CD4-positive, alpha-beta T cell treated with Interleukin-15 for 4 hours (primary cell): Measurements from ENCODE around the gene CECR2.
"Not testable (repeated sequence)": the region's sequence is repeated elsewhere in the genome, so short reads cannot be mapped to it uniquely, and the experiment has no call there.

Experiments
- DNase-seq: peaks from one replicate; pipeline ENCODE4 v3.0.0-alpha.2; 2020; ENCODE audit warnings: low spot score

Gene CECR2

DNA sequence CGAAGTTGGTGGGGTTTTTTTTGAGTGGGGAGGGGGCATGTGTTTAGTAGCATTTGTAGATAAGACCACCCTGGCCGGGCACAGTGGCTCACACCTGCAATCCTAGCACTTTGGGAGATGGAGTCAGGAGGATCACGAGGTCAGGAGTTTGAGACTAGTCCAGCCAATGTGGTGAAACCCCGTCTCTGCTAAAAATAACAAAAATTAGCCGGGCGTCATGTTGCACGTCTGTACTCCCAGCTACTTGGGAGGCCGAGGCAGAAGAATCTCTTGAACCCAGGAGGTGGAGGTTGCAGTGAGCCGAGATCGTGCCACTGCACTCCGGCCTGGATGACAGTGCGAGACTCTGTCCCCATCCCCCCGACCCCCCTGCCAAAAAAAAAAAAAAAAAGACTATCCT is 34.6 kb downstream of the CECR2 start:
- no peak for DNase-seq

DNA sequence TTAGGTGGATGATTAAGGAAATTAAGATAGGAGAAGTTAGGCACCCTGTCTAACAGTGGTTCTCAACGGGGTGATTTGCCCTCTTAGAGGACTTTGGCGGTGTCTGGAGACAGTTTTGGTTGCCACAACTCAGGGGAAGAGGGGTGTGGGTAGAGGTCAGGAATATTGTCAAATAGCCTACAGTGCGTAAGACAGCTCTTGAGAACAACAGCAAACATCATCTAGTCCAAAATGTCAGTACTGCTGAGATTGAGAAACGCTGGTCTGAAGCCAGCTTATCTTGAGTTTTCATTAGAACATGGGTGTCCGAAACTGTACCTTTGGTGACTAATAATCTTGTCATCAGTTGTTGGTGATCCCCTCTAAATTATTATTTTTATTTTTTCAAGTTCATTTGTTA is 38.4 kb downstream of the CECR2 start:
- DNase-seq, result no peak

DNA sequence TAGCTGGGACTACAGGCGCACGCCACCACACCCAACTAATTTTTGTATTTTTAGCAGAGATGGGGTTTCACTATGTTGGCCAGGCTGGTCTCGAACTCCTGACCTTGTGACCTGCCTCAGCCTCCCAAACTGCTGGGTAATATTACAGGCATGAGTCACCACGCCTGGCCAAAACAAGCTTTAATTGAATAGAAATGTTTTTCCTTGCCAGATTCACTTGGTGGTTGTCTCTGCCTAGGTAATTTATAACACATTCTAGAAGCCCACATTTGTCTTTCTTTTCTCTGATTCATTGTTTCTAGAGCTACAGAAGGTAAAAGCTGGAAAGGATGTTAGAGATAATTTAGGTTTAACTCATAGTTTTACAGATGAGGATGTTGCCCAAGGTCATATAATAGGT is 41.3 kb downstream of the CECR2 start:
- no peak for DNase-seq

DNA sequence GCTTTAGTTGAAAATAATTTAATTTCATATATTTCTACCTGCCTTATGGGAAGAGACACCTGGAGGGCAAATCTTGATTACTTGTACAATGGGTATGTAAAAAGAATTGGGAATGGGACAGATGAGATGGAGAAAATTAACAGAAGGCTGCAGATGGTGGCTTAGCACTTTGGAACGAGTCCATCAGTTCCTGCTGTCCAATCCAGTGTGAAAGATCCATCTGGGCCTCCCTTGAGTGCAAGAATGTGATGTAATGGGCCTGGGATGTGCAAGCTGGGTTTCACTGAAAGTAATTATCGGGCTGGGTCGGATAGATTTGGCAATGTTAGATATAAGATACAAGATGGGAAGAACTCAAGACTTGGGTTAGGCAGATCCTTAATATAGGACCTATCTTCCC is 42.0 kb downstream of the CECR2 start:
- no peak for DNase-seq

DNA sequence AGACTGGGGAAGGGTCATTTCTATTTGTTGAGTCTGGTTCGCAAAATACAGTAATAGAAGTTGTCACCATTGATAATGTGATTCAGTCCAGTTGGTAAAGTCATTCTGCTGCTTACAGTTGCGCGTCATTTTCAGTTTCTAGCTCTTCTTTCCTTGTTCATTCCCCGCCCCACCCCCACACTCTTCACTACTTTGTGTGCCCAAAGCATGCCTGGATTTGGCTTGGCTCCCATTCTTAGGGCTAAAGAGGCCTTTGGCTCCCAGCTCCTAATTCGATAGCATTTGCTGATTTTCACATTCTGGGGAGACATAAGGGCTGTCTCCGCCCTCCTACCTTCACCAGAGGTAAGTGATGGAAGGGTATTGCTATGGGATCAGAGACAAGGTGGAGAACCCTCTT is 43.0 kb downstream of the CECR2 start:
- no peak for DNase-seq

DNA sequence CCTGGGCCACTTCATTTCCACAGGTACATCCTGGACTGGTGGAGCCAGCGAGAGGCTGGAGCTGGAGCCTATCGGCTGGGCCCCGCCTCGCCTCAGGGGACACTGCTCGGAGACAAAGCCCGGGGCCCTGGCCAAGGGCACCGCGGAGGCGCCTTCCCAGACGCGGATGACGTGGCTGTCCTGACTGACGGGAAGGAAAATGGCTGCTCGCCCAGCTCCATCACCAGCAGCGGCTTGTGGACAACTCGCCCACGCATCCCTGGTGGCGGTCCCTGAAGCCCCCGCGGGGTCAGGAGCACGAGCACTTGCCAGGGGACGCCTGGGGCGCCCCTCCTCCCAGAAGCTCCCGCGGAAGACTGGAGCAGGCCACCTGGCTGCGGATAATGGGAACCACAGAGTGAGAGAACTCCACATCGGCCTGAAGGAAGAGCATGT is 49.6 kb downstream of the CECR2 start:
- DNase-seq, result no peak

DNA sequence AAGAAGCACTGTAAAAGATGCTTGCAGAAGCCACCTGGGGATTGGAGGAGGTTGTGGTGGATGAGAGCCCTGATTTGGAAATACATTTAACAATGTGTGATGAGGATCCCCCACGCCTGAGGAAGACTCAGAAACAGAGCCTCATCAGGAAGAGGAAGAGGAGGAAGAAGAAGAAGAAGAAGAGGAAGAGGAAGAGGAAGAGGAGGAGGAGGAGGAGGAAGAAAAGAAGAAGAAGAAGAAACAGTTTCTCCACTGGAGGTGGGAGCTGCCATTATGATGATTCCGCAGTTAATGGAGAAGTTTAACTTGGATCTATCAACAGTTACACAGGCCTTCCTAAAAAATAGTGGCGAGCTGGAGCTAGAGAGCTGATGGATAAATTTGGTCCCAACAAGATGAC is 50.1 kb downstream of the CECR2 start:
- no peak for DNase-seq

DNA sequence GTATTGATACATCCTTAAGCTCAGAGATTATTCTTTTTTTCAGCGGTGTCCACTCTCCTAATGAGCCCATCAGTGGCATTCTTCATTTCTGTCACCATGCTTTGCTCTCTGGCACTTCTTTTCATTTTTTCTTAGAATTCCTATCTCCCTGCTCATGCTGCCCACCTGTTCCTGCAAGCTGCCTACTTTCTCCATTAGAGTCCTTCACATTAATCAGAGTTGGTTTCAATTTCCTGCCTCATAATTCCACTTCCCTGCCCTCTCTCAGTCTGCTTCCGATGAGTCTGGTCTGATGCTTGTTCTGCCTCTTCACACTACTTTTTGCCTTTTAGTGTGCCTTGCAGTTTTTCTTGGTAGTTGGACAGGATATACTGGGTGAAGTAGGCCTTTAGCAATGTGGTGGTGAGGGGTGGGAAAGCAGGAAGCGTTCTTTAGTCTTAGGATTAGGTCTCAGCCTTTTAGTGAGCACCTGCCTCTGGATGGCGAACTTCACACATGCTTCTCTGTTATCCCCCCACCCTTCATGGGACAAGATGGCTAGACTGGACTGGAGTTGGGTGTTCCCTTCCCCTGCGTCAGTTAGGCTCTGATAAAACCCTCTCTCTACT is 53.6 kb downstream of the CECR2 start:
- no peak for DNase-seq

DNA sequence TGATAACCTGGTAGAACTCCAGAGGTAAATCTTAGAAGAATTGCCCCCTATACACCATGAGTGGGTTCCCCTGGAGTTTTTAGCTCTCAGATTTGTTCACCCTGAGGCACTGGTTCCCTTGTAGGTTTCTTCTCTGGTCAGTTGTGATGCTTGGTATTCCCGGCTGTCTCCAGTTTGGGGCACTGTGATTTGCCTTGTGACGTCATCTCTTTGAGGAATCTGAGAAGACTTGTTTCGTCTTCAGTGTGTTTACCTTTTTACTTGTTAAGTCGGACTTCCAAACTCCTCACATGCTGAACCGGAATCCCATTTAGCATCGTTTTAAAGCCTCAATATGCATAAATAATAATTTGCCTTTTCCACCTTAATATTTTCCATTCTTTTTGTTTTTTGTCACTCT is 54.4 kb downstream of the CECR2 start:
- no peak for DNase-seq

DNA sequence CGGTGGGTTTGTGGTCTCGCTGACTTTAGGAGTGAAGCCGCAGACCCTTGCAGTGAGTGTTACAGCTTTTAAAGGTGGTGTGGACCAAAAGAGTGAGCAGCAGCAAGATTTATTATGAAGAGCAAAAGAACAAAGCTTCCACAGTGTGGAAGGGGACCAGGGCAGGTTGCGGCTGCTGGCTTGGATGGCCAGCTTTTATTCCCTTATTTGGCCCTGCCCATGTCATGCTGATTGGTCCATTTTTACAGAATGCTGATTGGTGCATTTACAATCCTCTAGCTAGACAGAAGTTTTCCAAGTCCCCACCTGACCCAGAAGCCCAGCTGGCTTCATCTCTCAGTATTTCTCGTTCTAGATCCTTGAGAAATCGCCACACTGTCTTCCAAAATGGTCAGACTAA is 58.3 kb downstream of the CECR2 start:
- not testable (repeated sequence) for DNase-seq

DNA sequence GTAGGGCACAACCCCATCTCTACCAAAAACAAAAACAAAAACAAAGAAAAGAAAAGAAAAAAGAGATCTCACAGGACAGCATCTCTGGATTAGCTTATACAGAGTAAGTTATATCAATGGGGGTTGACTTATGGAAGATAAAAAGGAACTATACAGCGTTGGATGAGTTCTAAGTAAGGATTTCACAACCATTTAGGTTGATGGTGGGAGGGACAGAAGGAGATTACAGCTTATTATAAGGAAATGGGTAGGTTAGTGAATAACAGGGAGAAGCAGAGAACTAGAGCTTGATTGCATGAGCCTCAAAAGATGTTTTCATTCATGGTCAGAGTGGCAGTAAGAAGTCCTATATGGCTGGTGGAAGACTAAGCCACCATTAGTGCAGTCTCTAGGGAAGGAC is 60.3 kb downstream of the CECR2 start:
- DNase-seq, result no peak

DNA sequence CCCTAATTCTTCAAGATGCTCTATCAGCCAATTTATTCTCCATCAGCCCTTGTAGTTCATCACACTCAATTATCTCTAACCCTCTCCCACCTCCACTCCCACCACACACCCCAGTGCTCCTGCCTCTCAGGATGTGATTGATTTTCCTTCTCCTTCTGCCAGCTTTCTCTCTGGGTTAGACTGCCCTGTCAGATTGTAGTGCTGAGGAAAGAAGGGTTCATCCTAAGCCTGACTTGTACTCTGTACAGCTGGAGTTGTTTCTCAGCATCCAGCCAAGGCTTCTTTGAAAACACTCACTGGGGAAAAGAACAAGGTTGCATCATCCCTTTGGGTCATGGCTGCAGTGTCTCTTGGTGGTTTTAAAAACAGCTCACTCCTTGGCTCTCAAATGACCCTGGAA is 61.2 kb downstream of the CECR2 start:
- no peak for DNase-seq

DNA sequence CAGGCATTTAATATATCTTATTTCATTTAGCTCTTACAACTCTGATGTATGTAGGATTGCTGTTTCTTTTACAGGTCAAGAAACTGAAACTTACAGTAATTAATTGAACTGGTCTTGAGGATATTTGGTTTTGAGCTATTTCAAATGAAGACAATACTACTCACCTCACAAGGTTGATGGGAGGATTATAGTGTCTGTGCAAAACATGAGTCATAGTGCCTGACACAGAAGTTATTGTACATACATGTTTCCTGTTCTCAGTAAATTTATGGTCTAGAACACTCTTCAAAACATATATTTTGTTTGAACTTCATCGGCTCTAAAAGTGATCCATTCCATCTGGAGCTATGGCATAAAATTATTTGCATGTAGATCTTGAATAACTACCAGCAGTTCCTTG is 61.9 kb downstream of the CECR2 start:
- no peak for DNase-seq

DNA sequence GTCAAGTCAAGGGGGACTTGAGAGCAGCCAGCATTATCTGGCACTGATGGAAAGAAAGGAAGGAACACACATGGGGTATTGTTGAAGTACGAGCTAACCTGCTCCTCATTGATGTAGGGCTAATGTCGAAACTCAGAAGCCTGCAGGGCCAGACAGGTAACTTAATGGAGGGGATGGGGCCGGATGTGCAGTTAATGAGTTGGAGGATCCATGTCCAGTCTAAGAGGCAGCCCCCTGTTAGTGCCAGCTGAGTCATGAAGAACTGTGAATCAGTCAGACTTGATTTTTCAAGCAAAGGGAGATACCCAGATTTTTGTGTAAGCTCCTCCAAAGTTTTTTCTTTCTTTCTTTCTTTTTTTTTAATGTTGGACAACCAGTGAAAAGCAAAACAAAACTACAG is 65.6 kb downstream of the CECR2 start:
- DNase-seq, result no peak

DNA sequence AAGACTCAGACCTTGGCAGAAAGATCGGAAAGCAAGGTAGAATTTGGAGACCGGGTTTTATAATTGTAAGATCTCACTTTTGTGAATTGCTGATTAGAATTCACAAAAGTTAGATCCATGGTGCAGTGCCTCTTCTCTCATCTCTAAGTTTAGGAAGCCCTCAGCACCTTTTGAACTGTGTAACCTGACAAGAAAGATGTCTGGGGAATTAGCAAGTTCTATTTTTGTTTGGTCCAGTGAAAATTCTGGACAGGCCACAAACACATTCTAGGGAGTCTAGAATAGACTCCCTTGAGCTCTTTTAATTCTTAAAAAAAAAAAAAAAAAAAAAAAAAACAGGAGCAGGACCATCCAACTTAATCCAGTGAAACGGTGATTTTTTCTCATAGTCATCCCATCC is 66.1 kb downstream of the CECR2 start:
- DNase-seq, result no peak

DNA sequence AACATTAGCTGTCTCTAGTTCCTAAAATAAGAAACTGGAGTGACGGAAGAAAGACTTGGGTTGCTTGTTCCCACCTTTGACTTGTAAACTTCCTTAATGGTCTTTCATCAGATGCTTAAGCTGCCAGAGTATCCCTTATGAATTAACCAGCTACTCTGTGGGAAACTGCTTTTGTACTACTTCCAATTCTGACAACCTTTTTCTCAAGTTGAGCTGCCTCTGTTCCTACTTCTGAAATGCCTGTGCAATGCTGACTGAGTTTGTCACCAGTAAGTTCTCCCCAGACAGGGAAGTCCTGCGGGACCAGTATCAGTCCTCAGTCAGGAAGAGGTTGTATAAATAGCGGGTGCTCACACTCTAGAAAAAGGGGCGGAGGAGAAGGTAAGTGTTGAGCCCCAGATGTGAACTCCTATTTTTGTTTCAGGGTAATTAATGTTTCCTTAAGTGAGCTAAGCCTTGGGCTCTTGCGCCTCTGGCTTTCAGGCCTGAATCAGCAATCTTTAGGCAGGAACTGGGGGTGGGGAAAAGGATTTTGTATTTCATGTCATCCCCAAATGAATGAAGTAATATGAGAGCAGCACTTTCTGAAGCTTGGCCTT is 67.2 kb downstream of the CECR2 start:
- no peak for DNase-seq

DNA sequence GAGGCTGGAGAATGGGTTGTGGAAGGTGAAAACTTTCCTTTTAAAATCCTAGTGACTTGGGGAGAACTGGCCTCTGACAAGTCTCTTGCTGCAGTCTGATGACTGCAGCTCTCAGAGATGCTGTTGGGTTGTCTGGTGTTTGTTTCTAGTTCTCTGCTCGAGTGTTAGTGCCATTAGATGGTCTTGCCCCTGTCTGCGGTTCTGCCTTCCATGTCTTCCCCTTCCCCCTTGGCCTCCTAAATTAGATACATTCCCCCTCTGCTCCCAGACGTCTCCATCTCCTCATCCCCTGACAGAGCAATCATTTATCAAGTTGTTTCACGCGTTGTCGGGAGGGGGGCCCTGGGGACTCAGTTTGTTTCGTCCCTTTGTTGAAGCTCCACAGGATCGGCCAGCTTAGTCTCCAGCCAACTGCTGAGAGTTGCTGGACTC is 67.7 kb downstream of the CECR2 start:
- no peak for DNase-seq

DNA sequence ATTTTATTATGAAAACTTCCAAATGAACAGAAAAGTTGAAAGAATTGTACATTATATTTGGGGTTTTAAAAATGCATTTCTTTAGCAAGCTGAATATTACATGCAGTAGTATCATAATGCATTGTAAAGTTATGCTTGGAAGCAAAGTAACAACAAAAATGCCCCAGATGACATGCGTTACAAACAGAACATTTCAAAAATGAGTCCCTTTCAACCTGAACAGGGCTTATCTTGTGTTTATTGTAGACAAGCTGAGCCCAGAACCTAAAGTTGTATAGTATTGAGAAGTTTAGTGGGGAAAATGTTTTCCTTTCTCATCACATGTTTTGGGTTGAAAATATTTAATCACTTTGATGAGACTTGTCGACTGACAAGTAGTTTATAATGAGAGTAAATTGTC is 68.8 kb downstream of the CECR2 start:
- no peak for DNase-seq

DNA sequence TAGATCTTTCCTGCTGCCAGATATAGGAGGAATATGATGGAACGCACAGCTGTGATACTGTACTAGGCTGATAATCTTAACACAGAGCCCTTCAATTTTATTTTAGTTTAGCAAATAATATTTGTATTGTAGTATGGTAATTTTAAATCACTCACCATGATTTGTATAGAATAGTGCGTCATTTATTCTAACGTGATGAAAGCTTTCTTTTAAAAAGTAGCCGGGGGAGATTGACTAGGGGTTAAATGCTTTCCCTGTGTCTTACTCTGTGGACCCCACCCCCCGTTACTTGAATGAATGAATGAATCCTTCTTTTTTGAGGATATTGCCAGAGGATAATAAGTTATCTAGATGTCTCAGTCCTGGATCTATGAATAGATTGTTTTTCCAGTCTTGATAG is 72.1 kb downstream of the CECR2 start:
- no peak for DNase-seq

DNA sequence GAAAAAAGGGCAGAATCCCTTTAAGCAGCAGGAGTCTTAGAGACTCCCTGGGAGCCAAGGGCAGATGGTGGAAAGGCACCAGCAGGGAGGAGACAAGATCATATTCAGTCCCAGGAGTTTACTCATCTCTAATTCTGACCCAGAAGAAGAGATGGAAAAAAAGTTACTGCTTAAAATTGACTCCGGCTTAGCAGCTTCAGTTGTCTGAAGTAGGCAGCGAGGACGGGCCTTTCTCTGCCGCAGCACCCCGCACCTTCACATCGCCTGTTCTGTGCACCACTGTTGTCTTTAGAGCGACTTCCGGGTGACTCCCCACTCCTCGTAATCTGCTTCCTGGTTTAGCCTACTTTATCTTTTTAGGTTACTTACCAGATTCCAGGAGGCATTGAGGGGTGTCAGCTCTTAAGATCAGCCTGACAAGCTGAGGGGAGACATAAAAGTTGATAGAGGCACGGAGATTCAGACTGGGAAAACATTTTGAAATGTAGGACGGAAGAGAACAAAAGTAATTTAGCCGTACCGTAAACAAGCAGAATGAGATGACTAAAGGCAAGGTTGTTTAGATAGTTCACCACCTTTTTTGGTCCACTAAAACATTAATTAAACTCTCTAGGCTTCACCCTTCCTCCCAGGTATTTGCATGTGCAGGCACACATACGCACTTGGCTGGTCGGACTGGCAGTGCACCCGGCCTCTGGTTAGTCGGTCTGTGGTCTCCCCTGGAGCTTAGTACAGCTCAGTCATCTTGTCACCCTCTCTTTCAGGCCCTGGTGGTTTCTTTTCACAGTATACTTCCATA is 74.3 kb downstream of the CECR2 start:
- no peak for DNase-seq

DNA sequence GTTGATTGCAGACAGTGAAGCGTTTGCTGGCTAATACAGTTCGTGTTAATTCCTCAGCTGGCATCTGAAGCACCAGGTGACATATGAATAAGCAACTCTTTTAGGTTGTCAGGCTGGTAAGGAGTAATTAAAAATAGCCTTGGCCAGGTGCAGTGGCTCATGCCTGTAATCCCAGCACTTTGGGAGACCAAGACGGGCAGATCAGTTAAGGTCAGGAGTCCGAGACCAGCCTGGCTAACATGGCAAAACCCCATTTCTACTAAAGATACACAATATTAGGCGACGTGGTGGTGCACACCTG is 74.9 kb downstream of the CECR2 start:
- DNase-seq, result no peak

DNA sequence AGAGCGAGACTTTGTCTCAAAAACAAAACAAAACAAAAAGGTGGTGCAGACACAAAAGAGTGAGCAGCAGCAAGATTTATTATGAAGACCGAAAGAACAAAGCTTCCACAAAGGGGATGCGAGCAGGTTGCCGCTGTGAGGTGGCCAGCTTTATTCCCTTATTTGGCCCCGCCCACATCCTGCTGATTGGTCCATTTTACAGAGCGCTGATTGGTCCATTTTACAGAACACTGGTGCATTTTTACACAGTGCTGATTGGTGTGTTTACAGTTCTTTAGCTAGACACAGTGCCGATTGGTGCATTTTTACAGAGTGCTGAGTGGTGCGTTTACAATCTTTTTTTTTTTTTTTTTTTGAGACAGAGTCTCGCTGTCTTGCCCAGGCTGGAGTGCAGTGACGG is 77.4 kb downstream of the CECR2 start:
- DNase-seq, result no peak

DNA sequence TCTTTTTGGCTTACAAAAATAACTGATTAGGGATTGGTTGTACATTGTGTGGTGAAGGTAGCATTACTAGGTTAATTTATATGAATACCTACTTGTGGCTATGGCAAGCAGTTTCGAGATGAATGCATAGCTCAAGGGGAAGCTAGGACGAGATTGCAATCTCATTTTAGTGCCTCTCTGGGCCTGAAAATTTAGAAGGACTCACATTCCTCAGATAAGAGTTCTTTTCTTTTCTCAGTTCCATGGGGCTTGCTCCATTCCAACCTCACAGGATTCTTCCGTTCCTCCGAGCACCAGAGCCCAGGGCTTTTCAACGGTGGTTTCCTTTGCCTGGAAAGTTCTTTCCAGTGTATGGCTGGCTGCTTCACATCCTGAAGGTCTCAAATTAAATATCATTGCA is 82.1 kb downstream of the CECR2 start:
- DNase-seq, result no peak

DNA sequence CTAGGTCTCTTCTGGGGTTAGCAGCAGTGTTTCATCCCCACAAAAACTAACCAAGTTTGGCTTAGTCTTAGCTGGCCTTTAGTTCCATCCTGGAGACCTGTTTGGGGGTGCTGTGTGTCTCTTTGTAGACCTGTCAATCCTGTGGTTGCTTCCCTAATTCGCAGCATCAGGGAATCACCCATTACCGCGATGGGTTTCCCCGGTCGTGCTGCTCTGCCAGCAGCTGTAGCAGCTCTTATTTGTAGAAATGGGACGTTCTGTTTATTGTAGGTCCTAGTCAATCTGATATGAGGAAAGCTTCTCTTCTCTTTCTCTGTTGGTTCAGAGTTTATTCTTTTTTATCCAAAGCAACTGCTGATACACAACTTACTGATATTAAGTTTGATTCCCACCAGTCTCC is 91.6 kb downstream of the CECR2 start:
- no peak for DNase-seq
